Endodermal cell (in vitro differentiated cells): ENCODE data around the gene GSE1. TPM values are rescaled to one million over a fixed set of nuclear protein-coding genes. Genes with fewer than 3 reads are reported as not detected.

Experiments used
- DNase-seq: peaks from one replicate; pipeline ENCODE4 v3.0.0-alpha.2; 2017
- H3K27ac ChIP-seq: 2 replicates; pipeline ENCODE4 v1.5.1; 2013; ENCODE audit warnings: mild to moderate bottlenecking, low read depth, low read length, moderate library complexity
- H3K27me3 ChIP-seq: 2 replicates; pipeline ENCODE4 v1.6.1; 2013; ENCODE audit warnings: mild to moderate bottlenecking, low read length, moderate library complexity; ENCODE audit not compliant: insufficient read depth, control insufficient read depth, poor library complexity, severe bottlenecking
- H3K36me3 ChIP-seq: 2 replicates; pipeline ENCODE4 v1.7.0; 2013; ENCODE audit warnings: mild to moderate bottlenecking, low read length, moderate library complexity; ENCODE audit not compliant: control insufficient read depth, insufficient read depth
- H3K4me1 ChIP-seq: one replicate; pipeline ENCODE4 v1.7.0; 2013; ENCODE audit warnings: low read length; ENCODE audit not compliant: control insufficient read depth, insufficient read depth
- H3K4me3 ChIP-seq: 2 replicates; pipeline ENCODE4 v1.5.1; 2013; ENCODE audit warnings: mild to moderate bottlenecking, low read length, moderate library complexity
- H3K9ac ChIP-seq: 2 replicates; pipeline ENCODE4 v1.6.1; 2013; ENCODE audit warnings: mild to moderate bottlenecking, low read length, moderate library complexity; ENCODE audit not compliant: poor library complexity, severe bottlenecking; ENCODE audit errors: extremely low read depth
- H3K9me3 ChIP-seq: 2 replicates; pipeline ENCODE4 v1.6.1; 2013; ENCODE audit warnings: mild to moderate bottlenecking, low read length, moderate library complexity; ENCODE audit not compliant: control insufficient read depth
- H3K27ac Mint-ChIP-seq: 2 replicates; pipeline ENCODE4 v1.8.0; 2020; ENCODE audit warnings: mixed read lengths
- H3K27me3 Mint-ChIP-seq: 2 replicates; pipeline ENCODE4 v1.8.0; 2021; ENCODE audit warnings: mild to moderate bottlenecking, mixed read lengths; ENCODE audit not compliant: insufficient read depth
- H3K36me3 Mint-ChIP-seq: 2 replicates; pipeline ENCODE4 v1.8.0; 2020; ENCODE audit warnings: low read depth, mixed read lengths
- H3K4me1 Mint-ChIP-seq: 2 replicates; pipeline ENCODE4 v1.8.0; 2020; ENCODE audit warnings: mixed read lengths
- H3K4me3 Mint-ChIP-seq: 2 replicates; pipeline ENCODE4 v1.8.0; 2020; ENCODE audit warnings: mild to moderate bottlenecking, moderate library complexity, mixed read lengths
- H3K9me3 Mint-ChIP-seq: 2 replicates; pipeline ENCODE4 v1.8.0; 2020; ENCODE audit warnings: mild to moderate bottlenecking, mixed read lengths
- CTCF ChIP-seq: fragments of 200-600 bp; sonication (generic); conservative IDR thresholded peaks from 2 replicates; pipeline ENCODE4 v1.5.0; 2021; ENCODE audit warnings: antibody characterized with exemption, mild to moderate bottlenecking
- WGBS, 2 experiments: methylation state at CpG; one replicate each; pipeline versions ENCODE4 v1.1.5 to v1.1.7; 2013; ENCODE audit warnings: missing lambda C conversion rate in 2 of 2, mixed read lengths in 1 of 2; ENCODE audit not compliant: insufficient coverage in 1 of 2, insufficient read length in 1 of 2; 5-methylcytosine and 5-hydroxymethylcytosine counted together
- total RNA-seq, 2 donors: library from RNA; stranded (reverse); fragmentation: NEBNext Ultra II Directional in 1 of 2; extraction: Animal tissue kit (Norgen Biotek cat#: 25700) in 1 of 2; gene quantifications; 2 replicates in 1 of 2; 3 replicates in 1 of 2; pipeline ENCODE4 v1.2.1, GENCODE V29; 2021

Gene GSE1
- total RNA-seq, 2 donors from 2014 or later = 108 to 128 TPM

GRCh38 chr16:85644093-85644712 is 31.1 kb downstream of the GSE1 start:
- Histone ChIP-seq H3K4me1 (no peaks in the 10 kb centered on the region), H3K9me3 (no peaks in the 10 kb centered on the region), H3K36me3 (peaks cover 19% of the 10 kb centered on the region), H3K4me3 (no peak overlapping the region), H3K27ac (no peak overlapping the region), H3K9ac (no peak overlapping the region), H3K27me3 (no peaks in the 10 kb centered on the region)
- Mint-ChIP-seq H3K27me3 (no peaks in the 10 kb centered on the region), H3K36me3 (peaks cover 24% of the 10 kb centered on the region), H3K9me3 (no peaks in the 10 kb centered on the region), H3K4me1 (peaks cover 5% of the 10 kb centered on the region), H3K4me3 (no peak overlapping the region), H3K27ac (peak overlapping the region; percentile 48)
- no peak for TF ChIP-seq CTCF
- WGBS, 2 experiments = 95 to 97% methylated on average over 17 to 21 of the region's 21 CpGs
- no peak for DNase-seq

- Mint-ChIP-seq H3K36me3 (peaks cover 25% of the 10 kb centered on the region), H3K4me3 (no peak overlapping the region), H3K27me3 (no peaks in the 10 kb centered on the region), H3K27ac (peak overlapping the region; percentile 48), H3K9me3 (no peaks in the 10 kb centered on the region), H3K4me1 (peaks cover 5% of the 10 kb centered on the region)
- 95 to 96% methylated on average over 9 to 19 of the region's 19 CpGs for WGBS, 2 experiments
- H3K9me3 ChIP-seq = no peaks in the 10 kb centered on the region
- no peak for TF ChIP-seq CTCF
- no peaks in the 10 kb centered on the region for H3K27me3 ChIP-seq
- H3K27ac ChIP-seq = no peak overlapping the region
- no peak overlapping the region for H3K4me3 ChIP-seq
- no peak for DNase-seq
- no peak overlapping the region for H3K9ac ChIP-seq
- H3K4me1 ChIP-seq = no peaks in the 10 kb centered on the region
- H3K36me3 ChIP-seq = peaks cover 23% of the 10 kb centered on the region
Observed at GRCh38 chr16:85645021-85645589, 32.0 kb downstream of the GSE1 start.

- H3K27me3 ChIP-seq = no peaks in the 10 kb centered on the region
- no peak overlapping the region for H3K9ac ChIP-seq
- H3K4me1 ChIP-seq = no peaks in the 10 kb centered on the region
- Mint-ChIP-seq H3K27ac (no peak overlapping the region), H3K27me3 (no peaks in the 10 kb centered on the region), H3K36me3 (peaks cover 23% of the 10 kb centered on the region), H3K4me3 (no peak overlapping the region), H3K9me3 (no peaks in the 10 kb centered on the region), H3K4me1 (peaks cover 5% of the 10 kb centered on the region)
- no peak overlapping the region for H3K27ac ChIP-seq
- no peak for TF ChIP-seq CTCF
- no peaks in the 10 kb centered on the region for H3K9me3 ChIP-seq
- no peak overlapping the region for H3K4me3 ChIP-seq
- DNase-seq = no peak
- H3K36me3 ChIP-seq = peaks cover 23% of the 10 kb centered on the region
- 96 to 99% methylated on average over 12 to 17 of the region's 17 CpGs for WGBS, 2 experiments
Observed at GRCh38 chr16:85646358-85646907, 33.3 kb downstream of the GSE1 start.
